GM23338 (cell line): ENCODE measurements around the gene RPL21.
"Not testable (repeated sequence)": the region's sequence is repeated elsewhere in the genome, so short reads cannot be mapped to it uniquely, and the experiment has no call there.

Source experiments
- CTCF ChIP-seq, 2 experiments: fragments of 200-600 bp in 1 of 2; sonication (generic) in 1 of 2; conservative IDR thresholded peaks; 2 replicates each; pipeline versions ENCODE4 v1.5.1 to v1.6.1; 2016 to 2017; ENCODE audit warnings: antibody characterized with exemption in 2 of 2, low read depth in 2 of 2, mild to moderate bottlenecking in 2 of 2, moderate library complexity in 1 of 2
- EZH2 ChIP-seq: fragments of 200-600 bp; sonication (generic); IDR thresholded peaks from one replicate; pipeline ENCODE4 v1.8.0; 2017; ENCODE audit warnings: antibody characterized with exemption, mild to moderate bottlenecking, low read depth; ENCODE audit not compliant: unreplicated experiment
- EZH2phosphoT487 ChIP-seq: fragments of 200-600 bp; sonication (generic); IDR thresholded peaks from one replicate; pipeline ENCODE4 v1.8.1; 2018; ENCODE audit warnings: antibody characterized with exemption; ENCODE audit not compliant: unreplicated experiment
- NANOG ChIP-seq: IDR thresholded peaks from 2 replicates; pipeline ENCODE4 v1.6.1; 2016; ENCODE audit warnings: antibody characterized with exemption, borderline replicate concordance
- POLR2AphosphoS5 ChIP-seq: IDR thresholded peaks from 2 replicates; pipeline ENCODE4 v1.6.1; 2016; ENCODE audit warnings: antibody characterized with exemption, low read depth
- STAT1 ChIP-seq: IDR thresholded peaks from one replicate; pipeline ENCODE4 v1.6.1; 2016; ENCODE audit warnings: antibody characterized with exemption; ENCODE audit not compliant: unreplicated experiment

GRCh38 chr13:27291967-27292366, 40.6 kb downstream of the RPL21 start:
- not testable (repeated sequence) for TF ChIP-seq EZH2phosphoT487; EZH2; POLR2AphosphoS5; STAT1; CTCF (conservative IDR thresholded peaks at IDR 0.05; ENCODE audit: low read depth in 2 of 2); NANOG
